Uterus (tissue), 2 donors: ENCODE data around the gene ACAT1.

Experiments used
- POLR2A ChIP-seq, 2 donors: fragments of 450-650 bp; IDR thresholded peaks; one replicate each; pipeline ENCODE4 v1.6.1; 2016; ENCODE audit warnings: antibody characterized with exemption in 2 of 2, mild to moderate bottlenecking in 1 of 2, moderate library complexity in 1 of 2
- TF ChIP-seq, protein P1 (sequence below), 4 experiments: fragments of 200-600 bp in 2 of 4; fragments of 450-650 bp in 2 of 4; sonication (generic) in 2 of 4; IDR thresholded peaks; one replicate each; pipeline ENCODE4 v1.5.1; 2016 to 2019; ENCODE audit warnings: antibody characterized with exemption in 4 of 4, mild to moderate bottlenecking in 2 of 4, moderate library complexity in 1 of 4

DNA sequence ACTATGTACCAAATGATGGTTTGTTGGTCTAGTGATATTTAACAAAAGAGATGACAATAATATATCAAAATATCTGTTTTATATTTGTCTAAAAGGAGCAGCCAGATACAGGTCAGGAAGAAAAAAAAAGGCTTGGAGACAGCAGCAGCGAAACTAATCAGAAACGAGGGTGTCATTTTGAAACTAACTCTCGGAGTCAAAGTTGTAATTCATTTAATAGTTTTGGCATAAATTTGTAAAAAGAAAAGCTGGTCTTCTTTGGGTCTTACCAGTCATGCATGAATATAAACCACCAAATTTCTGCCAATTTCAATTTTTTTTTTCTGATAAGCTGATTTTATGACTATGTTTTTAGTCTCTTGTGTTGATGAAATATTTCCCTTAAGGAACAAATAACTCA is 75.5 kb downstream of the ACAT1 start:
- TF ChIP-seq, protein P1, sequence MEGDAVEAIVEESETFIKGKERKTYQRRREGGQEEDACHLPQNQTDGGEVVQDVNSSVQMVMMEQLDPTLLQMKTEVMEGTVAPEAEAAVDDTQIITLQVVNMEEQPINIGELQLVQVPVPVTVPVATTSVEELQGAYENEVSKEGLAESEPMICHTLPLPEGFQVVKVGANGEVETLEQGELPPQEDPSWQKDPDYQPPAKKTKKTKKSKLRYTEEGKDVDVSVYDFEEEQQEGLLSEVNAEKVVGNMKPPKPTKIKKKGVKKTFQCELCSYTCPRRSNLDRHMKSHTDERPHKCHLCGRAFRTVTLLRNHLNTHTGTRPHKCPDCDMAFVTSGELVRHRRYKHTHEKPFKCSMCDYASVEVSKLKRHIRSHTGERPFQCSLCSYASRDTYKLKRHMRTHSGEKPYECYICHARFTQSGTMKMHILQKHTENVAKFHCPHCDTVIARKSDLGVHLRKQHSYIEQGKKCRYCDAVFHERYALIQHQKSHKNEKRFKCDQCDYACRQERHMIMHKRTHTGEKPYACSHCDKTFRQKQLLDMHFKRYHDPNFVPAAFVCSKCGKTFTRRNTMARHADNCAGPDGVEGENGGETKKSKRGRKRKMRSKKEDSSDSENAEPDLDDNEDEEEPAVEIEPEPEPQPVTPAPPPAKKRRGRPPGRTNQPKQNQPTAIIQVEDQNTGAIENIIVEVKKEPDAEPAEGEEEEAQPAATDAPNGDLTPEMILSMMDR (IDR thresholded peaks at IDR 0.05), result no peak
- TF ChIP-seq POLR2A (IDR thresholded peaks at IDR 0.05), result no peak
